Retinal pigment epithelial cell (primary cell): ENCODE data around the gene FAM163B.

Source experiments
- DNase-seq: peaks from one replicate; pipeline ENCODE4 v3.0.0-alpha.2; 2010; ENCODE audit warnings: low read depth
- H3K4me3 ChIP-seq: 2 replicates; pipeline ENCODE4 v1.5.1; 2011; ENCODE audit warnings: mild to moderate bottlenecking, low read length, control low read depth, moderate library complexity
- TF ChIP-seq, protein P1 (sequence below): conservative IDR thresholded peaks from 2 replicates; pipeline ENCODE4 v1.5.1; 2011; ENCODE audit warnings: low read depth, low read length, control low read depth, inconsistent platforms

Gene FAM163B

DNA sequence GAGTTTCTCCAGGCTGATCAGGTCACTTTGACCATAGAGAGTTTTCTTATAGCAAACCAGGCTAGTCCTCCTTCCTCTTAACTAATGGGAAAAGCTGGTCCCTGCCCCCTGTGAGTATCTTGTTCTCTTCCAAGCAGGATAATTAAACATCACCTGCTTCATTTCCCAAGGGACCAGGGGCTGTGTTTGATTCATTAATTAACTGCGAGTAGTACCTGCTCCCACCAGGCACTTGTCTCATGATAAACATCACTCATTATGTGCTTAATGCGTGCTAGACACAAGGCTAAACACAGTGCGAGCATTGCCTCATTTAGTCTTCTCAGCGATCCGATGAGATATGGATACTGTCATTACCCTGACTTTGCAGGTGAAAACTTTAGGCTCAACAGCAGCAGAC is 1.7 kb upstream of the FAM163B start:
- no peak for DNase-seq
- H3K4me3 ChIP-seq: no peak overlapping the region
- TF ChIP-seq, protein P1, sequence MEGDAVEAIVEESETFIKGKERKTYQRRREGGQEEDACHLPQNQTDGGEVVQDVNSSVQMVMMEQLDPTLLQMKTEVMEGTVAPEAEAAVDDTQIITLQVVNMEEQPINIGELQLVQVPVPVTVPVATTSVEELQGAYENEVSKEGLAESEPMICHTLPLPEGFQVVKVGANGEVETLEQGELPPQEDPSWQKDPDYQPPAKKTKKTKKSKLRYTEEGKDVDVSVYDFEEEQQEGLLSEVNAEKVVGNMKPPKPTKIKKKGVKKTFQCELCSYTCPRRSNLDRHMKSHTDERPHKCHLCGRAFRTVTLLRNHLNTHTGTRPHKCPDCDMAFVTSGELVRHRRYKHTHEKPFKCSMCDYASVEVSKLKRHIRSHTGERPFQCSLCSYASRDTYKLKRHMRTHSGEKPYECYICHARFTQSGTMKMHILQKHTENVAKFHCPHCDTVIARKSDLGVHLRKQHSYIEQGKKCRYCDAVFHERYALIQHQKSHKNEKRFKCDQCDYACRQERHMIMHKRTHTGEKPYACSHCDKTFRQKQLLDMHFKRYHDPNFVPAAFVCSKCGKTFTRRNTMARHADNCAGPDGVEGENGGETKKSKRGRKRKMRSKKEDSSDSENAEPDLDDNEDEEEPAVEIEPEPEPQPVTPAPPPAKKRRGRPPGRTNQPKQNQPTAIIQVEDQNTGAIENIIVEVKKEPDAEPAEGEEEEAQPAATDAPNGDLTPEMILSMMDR: no peak

DNA sequence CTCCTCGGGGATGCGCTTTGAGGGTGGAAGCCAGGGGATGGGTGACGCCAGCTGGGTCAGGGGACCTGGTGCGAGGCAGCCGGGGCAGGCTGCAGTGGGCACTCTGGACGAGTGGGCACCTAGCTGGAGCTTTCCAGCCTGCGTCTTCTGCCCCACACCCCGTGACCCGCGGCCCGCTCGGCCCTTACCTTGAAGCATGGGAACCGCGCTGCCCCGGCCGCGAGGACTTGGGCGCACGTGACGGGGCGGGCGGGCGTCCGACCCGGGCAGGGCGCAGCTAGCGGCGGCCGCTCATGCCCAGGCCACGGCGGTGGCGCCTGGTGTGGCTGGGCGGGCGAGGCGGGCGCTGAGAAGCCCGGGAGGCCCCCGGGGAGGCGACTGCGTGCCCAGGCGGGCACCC is 300 bp downstream of the FAM163B start:
- H3K4me3 ChIP-seq: no peak overlapping the region
- DNase-seq: no peak
- TF ChIP-seq, protein P1: no peak

DNA sequence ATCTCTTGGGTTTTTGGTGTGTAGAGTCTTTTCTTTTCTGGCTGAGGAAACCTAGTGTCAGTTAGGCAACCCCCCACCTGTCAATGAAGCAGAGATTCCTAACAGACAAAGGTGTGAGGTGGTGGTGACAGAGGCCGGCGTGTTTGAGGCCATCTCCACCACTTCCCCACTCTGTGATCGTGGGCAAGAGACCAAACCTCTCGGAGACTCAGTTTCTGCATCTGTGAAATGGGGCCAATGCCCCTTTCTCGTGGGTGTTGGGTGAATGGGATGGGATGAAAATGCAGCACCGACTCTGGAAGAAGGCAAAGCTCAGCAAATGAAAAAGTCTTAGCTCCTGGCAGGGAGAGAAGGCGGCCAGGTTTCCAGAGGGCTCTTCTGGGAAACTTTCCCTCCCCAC is 807 bp downstream of the FAM163B start:
- DNase-seq: no peak
- no peak overlapping the region for H3K4me3 ChIP-seq
- TF ChIP-seq, protein P1: no peak

DNA sequence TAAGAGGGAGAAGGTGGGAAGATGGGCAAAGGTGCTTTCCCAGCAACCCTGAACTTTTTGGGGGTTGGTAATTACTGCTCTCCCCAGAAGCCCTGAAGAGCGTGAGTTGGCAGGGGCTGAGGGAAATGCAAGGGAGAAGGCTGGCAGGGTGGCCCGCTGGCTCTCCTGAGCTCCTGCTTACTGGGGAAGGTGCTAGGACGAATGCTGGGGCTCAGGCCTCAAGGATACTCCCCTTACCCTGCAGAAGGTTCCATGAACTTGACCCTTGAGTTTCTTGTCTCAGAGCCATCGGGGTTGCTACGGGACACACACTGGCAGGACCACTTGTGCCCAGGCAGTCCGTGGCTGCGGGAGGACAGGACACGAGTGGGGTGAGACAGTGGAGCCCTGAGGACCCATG is 1.2 kb downstream of the FAM163B start:
- no peak overlapping the region for H3K4me3 ChIP-seq
- TF ChIP-seq, protein P1: no peak
- DNase-seq: no peak

DNA sequence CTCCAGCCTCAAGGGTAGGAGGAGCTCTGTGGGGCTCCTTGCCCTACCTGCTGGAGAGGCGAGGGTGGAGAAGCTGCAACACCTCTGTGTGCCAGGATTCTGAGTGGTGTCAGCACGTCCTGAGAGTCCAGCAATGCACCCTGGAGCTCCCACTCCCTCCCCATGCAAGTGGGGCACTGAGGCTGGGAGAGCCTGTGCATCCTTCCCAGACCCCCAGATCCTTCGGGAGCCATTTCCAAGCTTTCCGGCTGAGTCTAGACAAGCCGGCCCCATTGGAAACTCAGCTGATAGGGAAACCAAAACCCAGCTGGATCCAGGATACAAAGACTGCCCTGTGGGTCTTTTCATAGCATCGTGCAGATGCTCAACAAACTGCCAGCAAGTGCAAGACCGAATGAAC is 1.8 kb downstream of the FAM163B start:
- H3K4me3 ChIP-seq: no peak overlapping the region
- TF ChIP-seq, protein P1: no peak
- DNase-seq: no peak

DNA sequence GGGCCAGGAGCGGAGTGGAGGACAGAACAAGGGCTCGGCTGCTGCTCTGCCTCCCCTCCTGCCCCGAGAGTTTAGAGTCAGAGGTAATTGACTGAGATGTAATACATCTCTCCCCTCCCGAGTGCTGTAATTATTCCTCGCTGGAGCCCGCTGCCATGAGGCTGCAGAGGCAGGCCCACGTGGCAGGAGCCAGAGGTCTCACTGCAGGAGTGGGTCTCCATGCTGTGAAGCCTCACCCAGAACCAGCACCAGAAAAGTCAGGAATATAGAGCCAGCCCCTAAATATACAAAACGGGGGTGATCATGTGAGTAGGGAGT is 2.5 kb downstream of the FAM163B start:
- TF ChIP-seq, protein P1: no peak
- H3K4me3 ChIP-seq: no peak overlapping the region
- DNase-seq: no peak

DNA sequence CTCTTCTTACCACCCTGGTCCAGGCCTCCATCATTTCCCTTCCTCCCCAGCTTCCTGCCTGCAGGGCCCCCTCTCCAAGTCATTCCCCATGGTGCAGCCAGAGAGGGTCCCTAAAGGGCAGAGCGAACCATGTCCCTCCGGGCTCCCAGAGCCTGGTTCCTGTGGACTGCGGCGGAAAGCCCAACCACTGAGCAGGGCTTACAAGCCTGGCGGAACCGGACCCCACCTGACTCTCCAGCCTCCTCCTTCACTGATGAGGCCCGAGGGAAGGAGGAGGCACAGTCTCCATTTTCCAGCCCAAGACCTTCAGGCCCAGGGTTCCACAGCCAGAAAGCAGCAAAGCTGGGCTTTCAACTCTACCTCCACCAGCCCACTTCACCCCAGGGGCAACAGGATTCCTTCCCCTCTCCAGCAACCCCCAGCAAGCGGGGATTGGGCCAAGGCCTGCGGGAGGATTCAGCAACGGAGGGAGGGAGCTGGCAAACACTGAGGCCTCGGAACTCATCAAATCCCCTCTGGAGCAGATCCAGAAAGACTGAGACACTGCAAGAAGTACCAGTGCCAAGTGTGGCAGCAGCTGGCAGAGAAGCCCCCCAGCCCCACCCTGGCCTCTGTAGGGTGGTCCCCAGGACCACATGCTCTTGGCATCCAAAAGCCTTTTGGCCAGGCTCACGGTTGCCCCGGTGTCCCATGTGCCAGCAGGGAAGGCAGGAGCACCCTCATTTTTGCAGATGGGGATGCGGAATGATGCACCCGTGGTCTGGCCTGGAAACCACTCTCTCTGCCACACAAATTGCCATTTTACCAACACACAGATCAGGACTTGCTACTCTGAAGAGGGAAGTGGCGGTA is 3.1 kb downstream of the FAM163B start:
- DNase-seq: no peak
- TF ChIP-seq, protein P1: no peak
- H3K4me3 ChIP-seq: no peak overlapping the region
